K562 (cell line): ENCODE measurements around the gene YIF1A. TPM values are rescaled to one million over a fixed set of nuclear protein-coding genes. Genes with fewer than 3 reads are reported as not detected.

Experiments
- CEBPG ChIP-seq, 3 experiments: fragments of 200-800 bp in 1 of 3; sonication (Bioruptor generic) in 1 of 3; sonication (generic) in 1 of 3; formaldehyde crosslinking in 1 of 3; IDR thresholded peaks in 2 of 3; conservative IDR thresholded peaks in 1 of 3; 2 replicates each; pipeline versions ENCODE4 v1.6.1 to v1.8.0; 2016 to 2022; ENCODE audit warnings: missing compliant biosample characterization in 2 of 3, missing genetic modification characterization in 2 of 3, mild to moderate bottlenecking in 1 of 3, missing genetic modification reagents in 1 of 3
- E2F6 ChIP-seq, 2 experiments: IDR thresholded peaks; 2 replicates each; pipeline ENCODE4 v1.6.1; 2011; ENCODE audit warnings: borderline replicate concordance in 1 of 2, control low read depth in 1 of 2, low read depth in 1 of 2, low read length in 1 of 2, mild to moderate bottlenecking in 1 of 2, mixed read lengths in 1 of 2, moderate library complexity in 1 of 2; ENCODE audit not compliant: insufficient read depth in 1 of 2, insufficient read length in 1 of 2, poor library complexity in 1 of 2, severe bottlenecking in 1 of 2; ENCODE audit errors: extremely low read depth in 1 of 2
- NELFE ChIP-seq: IDR thresholded peaks from 2 replicates; pipeline ENCODE4 v1.6.1; 2011; ENCODE audit warnings: mild to moderate bottlenecking; ENCODE audit not compliant: insufficient read depth, insufficient read length
- NFRKB ChIP-seq: fragments of 450-650 bp; IDR thresholded peaks from 2 replicates; pipeline ENCODE4 v1.6.1; 2016; ENCODE audit warnings: low read depth
- TBP ChIP-seq: optimal IDR thresholded peaks from 2 replicates; pipeline ENCODE3; 2011; ENCODE audit warnings: low read depth, low read length, improper control_type of control experiment
- ZNF316 ChIP-seq: fragments of 450-650 bp; IDR thresholded peaks from 2 replicates; pipeline ENCODE4 v1.6.1; 2016
- ZNF436 ChIP-seq: fragments of 250-450, 450-650 bp; sonication (Bioruptor Pico); formaldehyde crosslinking; IDR thresholded peaks from 2 replicates; pipeline ENCODE4 v1.7.0; 2020; ENCODE audit warnings: mild to moderate bottlenecking
- ZSCAN32 ChIP-seq: fragments of 450-650 bp; formaldehyde crosslinking; IDR thresholded peaks from 2 replicates; pipeline ENCODE4 v1.4.0; 2020; ENCODE audit warnings: mild to moderate bottlenecking, moderate library complexity
- polyA plus RNA-seq, 8 experiments: library from polyadenylated mRNA; depleted of rRNA in 4 of 8; stranded (reverse) in 5 of 8; unstranded in 3 of 8; fragments of >200 nt; fragmentation: Nextera tagmentation in 2 of 8; fragmentation: Illumina TruSeq in 1 of 8; extraction: Ambion mirVana in 2 of 8; extraction: Trizol in 1 of 8; gene quantifications; 2 replicates each; pipeline versions ENCODE4 v1.2.1 to v1.2.3, GENCODE V29; 2011 to 2014; ENCODE audit warnings: inconsistent platforms in 1 of 8, missing spikeins in 1 of 8
- total RNA-seq, 7 experiments: library from RNA; depleted of rRNA in 6 of 7; stranded (reverse); fragments of >200 nt in 6 of 7; fragmentation: Illumina TruSeq in 2 of 7; extraction: Trizol in 2 of 7; gene quantifications; 2 replicates each; pipeline versions ENCODE4 v1.2.1 to v1.2.3, GENCODE V29; 2011 to 2021; ENCODE audit warnings: low replicate concordance in 1 of 7
- TF ChIP-seq, protein P1 (sequence below): fragments of 150-350 bp; IDR thresholded peaks from 2 replicates; pipeline ENCODE4 v1.6.1; 2014; ENCODE audit warnings: low read depth, mild to moderate bottlenecking, low read length, borderline replicate concordance
- TF ChIP-seq, protein P2 (sequence below): fragments of 450-650 bp; IDR thresholded peaks from 2 replicates; pipeline ENCODE4 v1.6.1; 2016; ENCODE audit warnings: missing biosample characterization, missing genetic modification characterization

Gene YIF1A
- total and polyA plus RNA-seq, 9 of the 15 experiments (the other 6 are each of a cell fraction or from before 2014, with no cell fraction given), result 8.6 to 121 (median 77.2) TPM

- TF ChIP-seq, protein P1, sequence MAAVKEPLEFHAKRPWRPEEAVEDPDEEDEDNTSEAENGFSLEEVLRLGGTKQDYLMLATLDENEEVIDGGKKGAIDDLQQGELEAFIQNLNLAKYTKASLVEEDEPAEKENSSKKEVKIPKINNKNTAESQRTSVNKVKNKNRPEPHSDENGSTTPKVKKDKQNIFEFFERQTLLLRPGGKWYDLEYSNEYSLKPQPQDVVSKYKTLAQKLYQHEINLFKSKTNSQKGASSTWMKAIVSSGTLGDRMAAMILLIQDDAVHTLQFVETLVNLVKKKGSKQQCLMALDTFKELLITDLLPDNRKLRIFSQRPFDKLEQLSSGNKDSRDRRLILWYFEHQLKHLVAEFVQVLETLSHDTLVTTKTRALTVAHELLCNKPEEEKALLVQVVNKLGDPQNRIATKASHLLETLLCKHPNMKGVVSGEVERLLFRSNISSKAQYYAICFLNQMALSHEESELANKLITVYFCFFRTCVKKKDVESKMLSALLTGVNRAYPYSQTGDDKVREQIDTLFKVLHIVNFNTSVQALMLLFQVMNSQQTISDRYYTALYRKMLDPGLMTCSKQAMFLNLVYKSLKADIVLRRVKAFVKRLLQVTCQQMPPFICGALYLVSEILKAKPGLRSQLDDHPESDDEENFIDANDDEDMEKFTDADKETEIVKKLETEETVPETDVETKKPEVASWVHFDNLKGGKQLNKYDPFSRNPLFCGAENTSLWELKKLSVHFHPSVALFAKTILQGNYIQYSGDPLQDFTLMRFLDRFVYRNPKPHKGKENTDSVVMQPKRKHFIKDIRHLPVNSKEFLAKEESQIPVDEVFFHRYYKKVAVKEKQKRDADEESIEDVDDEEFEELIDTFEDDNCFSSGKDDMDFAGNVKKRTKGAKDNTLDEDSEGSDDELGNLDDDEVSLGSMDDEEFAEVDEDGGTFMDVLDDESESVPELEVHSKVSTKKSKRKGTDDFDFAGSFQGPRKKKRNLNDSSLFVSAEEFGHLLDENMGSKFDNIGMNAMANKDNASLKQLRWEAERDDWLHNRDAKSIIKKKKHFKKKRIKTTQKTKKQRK, result no peak
- TF ChIP-seq, protein P2, sequence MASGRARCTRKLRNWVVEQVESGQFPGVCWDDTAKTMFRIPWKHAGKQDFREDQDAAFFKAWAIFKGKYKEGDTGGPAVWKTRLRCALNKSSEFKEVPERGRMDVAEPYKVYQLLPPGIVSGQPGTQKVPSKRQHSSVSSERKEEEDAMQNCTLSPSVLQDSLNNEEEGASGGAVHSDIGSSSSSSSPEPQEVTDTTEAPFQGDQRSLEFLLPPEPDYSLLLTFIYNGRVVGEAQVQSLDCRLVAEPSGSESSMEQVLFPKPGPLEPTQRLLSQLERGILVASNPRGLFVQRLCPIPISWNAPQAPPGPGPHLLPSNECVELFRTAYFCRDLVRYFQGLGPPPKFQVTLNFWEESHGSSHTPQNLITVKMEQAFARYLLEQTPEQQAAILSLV (tag), result 0 out of 2 replicates have a peak, but pooled peaks have one; percentile 26
- TF ChIP-seq ZSCAN32 (CRISPR knock-in tag) (no peak), TBP (no peak), E2F6 (IDR thresholded peaks at IDR 0.05; ENCODE audit: borderline replicate concordance in 1 of 2, extremely low read depth in 1 of 2, insufficient read depth in 1 of 2, insufficient read length in 1 of 2, low read depth in 1 of 2, low read length in 1 of 2, poor library complexity in 1 of 2, severe bottlenecking in 1 of 2) (peak in 1 of 2 experiments; percentile 33), NELFE (no peak), NFRKB (no peak), ZNF316 (peak; percentile 44; the same call in 1 of the 2 replicates), CEBPG (CRISPR knock-in tag; IDR thresholded peaks at IDR 0.05) (peak; percentile 64), CEBPG (tag; conservative IDR thresholded peaks at IDR 0.05 in 1 of 2, IDR thresholded peaks at IDR 0.05 in 1 of 2) (peak; percentile 80 to 93), ZNF436 (CRISPR knock-in tag) (no peak)
Observed at GRCh38 chr11:66317723-66318599, 29.0 kb upstream of the YIF1A start (continued).
